ENCODE results near the gene DNAJA3.

Gene DNAJA3

GRCh38 chr16:4425378-4426020 is at the start of gene DNAJA3:
DNAJA3 (plus strand) TSS chr16:4425868; CDS start chr16:4425882, 14 bp downstream.
- peak; percentile 99 for DNase-seq (ENCODE audit: low spot score)

GRCh38 chr16:4376126-4376892 is 49.4 kb upstream of the DNAJA3 start:
- peak; percentile 82 for DNase-seq (ENCODE audit: low spot score)

GRCh38 chr16:4376893-4377572 is 48.6 kb upstream of the DNAJA3 start:
- DNase-seq (ENCODE audit: low spot score): peak; percentile 47

GRCh38 chr16:4377573-4378154 is 48.0 kb upstream of the DNAJA3 start:
- no peak for DNase-seq (ENCODE audit: low spot score)

- DNase-seq (ENCODE audit: low spot score): peak; percentile 38
These were observed 47.5 kb upstream of the DNAJA3 start for GRCh38 chr16:4378161-4378666.

- no peak for DNase-seq (ENCODE audit: low spot score)
These were observed 46.5 kb upstream of the DNAJA3 start for GRCh38 chr16:4378999-4379690.

GRCh38 chr16:4380119-4381063 is 45.3 kb upstream of the DNAJA3 start:
- no peak for DNase-seq (ENCODE audit: low spot score)

GRCh38 chr16:4381072-4381934 is 44.4 kb upstream of the DNAJA3 start:
- DNase-seq (ENCODE audit: low spot score): no peak

GRCh38 chr16:4381935-4382794 is 43.5 kb upstream of the DNAJA3 start:
- DNase-seq (ENCODE audit: low spot score): no peak

- DNase-seq (ENCODE audit: low spot score): no peak
These were observed 42.8 kb upstream of the DNAJA3 start for GRCh38 chr16:4382795-4383357.

- DNase-seq (ENCODE audit: low spot score): no peak
These were observed 41.9 kb upstream of the DNAJA3 start for GRCh38 chr16:4383591-4384444.

GRCh38 chr16:4384509-4384942 is 41.1 kb upstream of the DNAJA3 start:
- no peak for DNase-seq (ENCODE audit: low spot score)

- DNase-seq (ENCODE audit: low spot score): no peak
These were observed 40.4 kb upstream of the DNAJA3 start for GRCh38 chr16:4385066-4385788.

GRCh38 chr16:4385789-4386450 is 39.7 kb upstream of the DNAJA3 start:
- DNase-seq (ENCODE audit: low spot score): no peak

- peak; percentile 77 for DNase-seq (ENCODE audit: low spot score)
These were observed 39.2 kb upstream of the DNAJA3 start for GRCh38 chr16:4386451-4386805.

GRCh38 chr16:4386951-4387565 is 38.6 kb upstream of the DNAJA3 start:
- no peak for DNase-seq (ENCODE audit: low spot score)

Data from hepatic stellate cell (primary cell).